BLaER1 (cell line): ENCODE data around the gene HMOX2.
A peak's percentile ranks its signal among the peaks of the same experiment; 100 is the strongest.

Source experiments
- H3K27ac ChIP-seq: shearing (Covaris generic); formaldehyde crosslinking; 2 replicates; pipeline ENCODE4 v1.8.1; 2022
- H3K27me3 ChIP-seq: shearing (Covaris generic); formaldehyde crosslinking; 2 replicates; pipeline ENCODE4 v1.8.1; 2022
- H3K36me3 ChIP-seq: shearing (Covaris generic); formaldehyde crosslinking; 2 replicates; pipeline ENCODE4 v1.8.1; 2022
- H3K4me1 ChIP-seq: shearing (Covaris generic); formaldehyde crosslinking; 2 replicates; pipeline ENCODE4 v1.8.1; 2022
- H3K4me2 ChIP-seq: shearing (Covaris generic); formaldehyde crosslinking; 2 replicates; pipeline ENCODE4 v1.8.1; 2022
- H3K4me3 ChIP-seq: shearing (Covaris generic); formaldehyde crosslinking; 2 replicates; pipeline ENCODE4 v1.8.1; 2022
- H3K9ac ChIP-seq: shearing (Covaris generic); formaldehyde crosslinking; 2 replicates; pipeline ENCODE4 v1.8.1; 2022
- H3K9me3 ChIP-seq: shearing (Covaris generic); formaldehyde crosslinking; 2 replicates; pipeline ENCODE4 v1.8.1; 2022
- H4K20me1 ChIP-seq: shearing (Covaris generic); formaldehyde crosslinking; 2 replicates; pipeline ENCODE4 v1.8.1; 2022
- Cebpa-rat ChIP-seq: shearing (Covaris generic); IDR thresholded peaks from 2 replicates; pipeline ENCODE4 v1.8.1; 2022

The HMOX2 gene

GRCh38 chr16:4475880-4476788 is at the start of gene HMOX2:
Gene HMOX2, plus strand, starts transcription at chr16:4476398. Its CDS starts 29,127 bp downstream, at chr16:4505525.
- Histone ChIP-seq H3K4me2 (peak within 1 kb of the TSS; percentile 97), H3K9ac (peak within 1 kb of the TSS; percentile 87), H3K4me3 (peak within 1 kb of the TSS; percentile 80), H4K20me1 (peaks cover 43% of the 10 kb centered on the region), H3K27me3 (no peaks in the 10 kb centered on the region), H3K4me1 (peaks cover 48% of the 10 kb centered on the region), H3K36me3 (peaks cover 2% of the 10 kb centered on the region), H3K9me3 (no peaks in the 10 kb centered on the region), H3K27ac (peak within 1 kb of the TSS; percentile 91)
- no peak for TF ChIP-seq Cebpa-rat

GRCh38 chr16:4426722-4427372 is 49.4 kb upstream of the HMOX2 start:
- H3K4me3 ChIP-seq: peak overlapping the region; percentile 89
- H3K27ac ChIP-seq: peak overlapping the region; percentile 93
- H3K9me3 ChIP-seq: no peaks in the 10 kb centered on the region
- peak overlapping the region; percentile 87 for H3K9ac ChIP-seq
- peak overlapping the region; percentile 84 for H3K4me2 ChIP-seq
- H3K36me3 ChIP-seq: peaks cover 42% of the 10 kb centered on the region
- peaks cover 21% of the 10 kb centered on the region for H3K4me1 ChIP-seq
- no peak for TF ChIP-seq Cebpa-rat
- peaks cover 58% of the 10 kb centered on the region; the same call in 1 of the 2 replicates for H4K20me1 ChIP-seq
- no peaks in the 10 kb centered on the region for H3K27me3 ChIP-seq

- TF ChIP-seq Cebpa-rat: no peak
- Histone ChIP-seq H3K9ac (no peak overlapping the region), H3K4me1 (peaks cover 21% of the 10 kb centered on the region), H3K4me3 (no peak overlapping the region), H3K9me3 (no peaks in the 10 kb centered on the region), H3K36me3 (peaks cover 58% of the 10 kb centered on the region), H3K27ac (no peak overlapping the region), H3K4me2 (no peak overlapping the region), H3K27me3 (no peaks in the 10 kb centered on the region), H4K20me1 (peaks cover 71% of the 10 kb centered on the region)
Measured at GRCh38 chr16:4428500-4428899, 47.7 kb upstream of the HMOX2 start.

- Histone ChIP-seq H3K4me3 (no peak overlapping the region), H3K4me2 (no peak overlapping the region), H3K27ac (no peak overlapping the region), H3K4me1 (peaks cover 14% of the 10 kb centered on the region), H3K36me3 (peaks cover 83% of the 10 kb centered on the region), H4K20me1 (peaks cover 75% of the 10 kb centered on the region), H3K9me3 (no peaks in the 10 kb centered on the region), H3K9ac (no peak overlapping the region), H3K27me3 (no peaks in the 10 kb centered on the region)
- TF ChIP-seq Cebpa-rat: no peak
Measured at GRCh38 chr16:4431023-4431422, 45.2 kb upstream of the HMOX2 start.

GRCh38 chr16:4433228-4433627 is 43.0 kb upstream of the HMOX2 start:
- Histone ChIP-seq H3K9me3 (no peaks in the 10 kb centered on the region), H3K36me3 (peaks cover 97% of the 10 kb centered on the region), H4K20me1 (peaks cover 53% of the 10 kb centered on the region), H3K9ac (no peak overlapping the region), H3K4me1 (peaks cover 13% of the 10 kb centered on the region), H3K4me3 (no peak overlapping the region), H3K27ac (no peak overlapping the region), H3K27me3 (no peaks in the 10 kb centered on the region), H3K4me2 (no peak overlapping the region)
- TF ChIP-seq Cebpa-rat: no peak

- no peaks in the 10 kb centered on the region for H3K27me3 ChIP-seq
- H4K20me1 ChIP-seq: peaks cover 44% of the 10 kb centered on the region
- H3K27ac ChIP-seq: no peak overlapping the region
- H3K4me1 ChIP-seq: peaks cover 21% of the 10 kb centered on the region
- no peak overlapping the region for H3K9ac ChIP-seq
- H3K4me3 ChIP-seq: no peak overlapping the region
- no peak for TF ChIP-seq Cebpa-rat
- no peaks in the 10 kb centered on the region for H3K9me3 ChIP-seq
- H3K36me3 ChIP-seq: peaks cover 97% of the 10 kb centered on the region
- no peak overlapping the region for H3K4me2 ChIP-seq
Measured at GRCh38 chr16:4433914-4434787, 42.0 kb upstream of the HMOX2 start.

GRCh38 chr16:4435337-4436067 is 40.7 kb upstream of the HMOX2 start:
- no peak overlapping the region for H3K27ac ChIP-seq
- H3K4me2 ChIP-seq: no peak overlapping the region
- peaks cover 24% of the 10 kb centered on the region for H3K4me1 ChIP-seq
- H4K20me1 ChIP-seq: peaks cover 44% of the 10 kb centered on the region
- H3K9me3 ChIP-seq: no peaks in the 10 kb centered on the region
- no peak overlapping the region for H3K9ac ChIP-seq
- H3K36me3 ChIP-seq: peaks cover 99% of the 10 kb centered on the region
- H3K27me3 ChIP-seq: no peaks in the 10 kb centered on the region
- no peak overlapping the region for H3K4me3 ChIP-seq
- TF ChIP-seq Cebpa-rat: no peak

- H3K4me1 ChIP-seq: peaks cover 24% of the 10 kb centered on the region
- H3K4me3 ChIP-seq: no peak overlapping the region
- H3K27ac ChIP-seq: no peak overlapping the region
- H3K36me3 ChIP-seq: peaks cover 99% of the 10 kb centered on the region
- no peak overlapping the region for H3K9ac ChIP-seq
- no peaks in the 10 kb centered on the region for H3K27me3 ChIP-seq
- TF ChIP-seq Cebpa-rat: no peak
- no peaks in the 10 kb centered on the region for H3K9me3 ChIP-seq
- H4K20me1 ChIP-seq: peaks cover 38% of the 10 kb centered on the region
- H3K4me2 ChIP-seq: 0 out of 2 replicates have a peak overlapping the region, but pooled peaks have one; percentile 43
Measured at GRCh38 chr16:4437366-4437765, 38.8 kb upstream of the HMOX2 start.

GRCh38 chr16:4442371-4442770 is 33.8 kb upstream of the HMOX2 start:
- Histone ChIP-seq H3K36me3 (peaks cover 100% of the 10 kb centered on the region), H3K4me3 (no peak overlapping the region), H3K4me1 (peaks cover 12% of the 10 kb centered on the region; the same call in 1 of the 2 replicates), H3K4me2 (no peak overlapping the region), H3K9me3 (no peaks in the 10 kb centered on the region), H4K20me1 (peaks cover 39% of the 10 kb centered on the region), H3K9ac (no peak overlapping the region), H3K27me3 (no peaks in the 10 kb centered on the region), H3K27ac (no peak overlapping the region)
- TF ChIP-seq Cebpa-rat: no peak
